GM12878 (cell line): ENCODE results near the gene HOXB1. TPM values are rescaled to one million over a fixed set of nuclear protein-coding genes. Genes with fewer than 3 reads are reported as not detected.

Experiments
- ATAC-seq: fragments of 200-7000 bp; cut with Tn5 transposase; 3 replicates; pipeline ENCODE4 v1.9.1; 2020; ENCODE audit warnings: mild to moderate bottlenecking, moderate library complexity
- BruUV-seq: library from RNA; stranded (reverse); fragments of 400-500 nt; replicated peaks from 2 replicates; lab custom pipeline; 2021; lab: Mats Ljungman, UMichigan
- CTCF ChIA-PET: fragments of 300-600 bp; sonication (Branson Sonifier 250); formaldehyde crosslinking; extraction: SDS; loops from one replicate; lab custom pipeline; 2021; ENCODE audit warnings: inconsistent platforms; lab: Yijun Ruan, JAX
- POLR2A ChIA-PET: fragments of 350-600 bp; formaldehyde crosslinking; extraction: SDS; loops from one replicate; lab custom pipeline; 2021; ENCODE audit warnings: inconsistent platforms; lab: Charles Lee
- RAD21 ChIA-PET: fragments of 300-600 bp; sonication (Branson Sonifier 250); formaldehyde crosslinking; loops from one replicate; lab custom pipeline; 2023; ENCODE audit warnings: antibody characterized with exemption; ENCODE audit not compliant: unreplicated experiment; lab: Charles Lee
- SMC1A ChIA-PET: fragments of 300-600 bp; sonication (Branson Sonifier 250); formaldehyde crosslinking; loops from one replicate; lab custom pipeline; 2023; ENCODE audit not compliant: unreplicated experiment, uncharacterized antibody; lab: Charles Lee
- DNase-seq: peaks from one replicate; pipeline ENCODE4 v3.0.0-alpha.2; 2011; ENCODE audit warnings: low read depth, low spot score
- FAIRE-seq: peaks from 3 replicates; lab custom pipeline; 2011; peaks lifted over from hg19 to GRCh38; lab: Jason Lieb, UNC
- H2AFZ ChIP-seq: 2 replicates; pipeline ENCODE4 v1.6.0; 2011; ENCODE audit warnings: low read depth, low read length, control low read depth; ENCODE audit not compliant: control insufficient read depth
- H3K27ac ChIP-seq: 2 replicates; pipeline ENCODE4 v1.5.1; 2011; ENCODE audit warnings: control low read depth; ENCODE audit not compliant: control insufficient read depth, insufficient read depth
- H3K27me3 ChIP-seq, 2 experiments: replicated peaks in 1 of 2; 2 replicates each; pipeline versions ENCODE4 v1.6.0 to v1.6.1; 2011; ENCODE audit warnings: low read length in 1 of 2; ENCODE audit not compliant: control insufficient read depth in 2 of 2, insufficient read depth in 2 of 2
- H3K36me3 ChIP-seq, 2 experiments: 2 replicates each; pipeline ENCODE4 v1.5.1; 2011; ENCODE audit warnings: low read length in 1 of 2; ENCODE audit not compliant: control insufficient read depth in 2 of 2, insufficient read depth in 2 of 2
- H3K4me1 ChIP-seq: 2 replicates; pipeline ENCODE4 v1.6.1; 2011; ENCODE audit warnings: mild to moderate bottlenecking, low read length, moderate library complexity, mixed read lengths; ENCODE audit not compliant: control insufficient read depth, insufficient read depth
- H3K4me2 ChIP-seq: 2 replicates; pipeline ENCODE4 v1.6.0; 2011; ENCODE audit warnings: control low read depth; ENCODE audit not compliant: control insufficient read depth, insufficient read depth
- H3K4me3 ChIP-seq: fragments of 200-600 bp; sonication (generic); 2 replicates; pipeline ENCODE4 v1.5.1; 2016
- H3K79me2 ChIP-seq: 2 replicates; pipeline ENCODE4 v1.6.0; 2011; ENCODE audit warnings: low read length; ENCODE audit not compliant: control insufficient read depth, insufficient read depth
- H3K9ac ChIP-seq: 2 replicates; pipeline ENCODE4 v1.8.0; 2011; ENCODE audit warnings: low read length, control low read depth, mixed read lengths; ENCODE audit not compliant: control insufficient read depth, insufficient read depth
- H3K9me3 ChIP-seq: replicated peaks from 3 replicates; pipeline ENCODE4 v1.5.1; 2011; ENCODE audit warnings: mild to moderate bottlenecking, low read length; ENCODE audit not compliant: control insufficient read depth, insufficient read depth
- H4K20me1 ChIP-seq: 2 replicates; pipeline ENCODE4 v1.6.0; 2011; ENCODE audit not compliant: control insufficient read depth, insufficient read depth
- BMI1 ChIP-seq: fragments of 450-650 bp; IDR thresholded peaks from 2 replicates; pipeline ENCODE4 v1.6.1; 2016; ENCODE audit warnings: mild to moderate bottlenecking, moderate library complexity, borderline replicate concordance
- CHD4 ChIP-seq: fragments of 200-600 bp; sonication (generic); IDR thresholded peaks from 2 replicates; pipeline ENCODE4 v1.6.1; 2016; ENCODE audit warnings: mild to moderate bottlenecking
- FOXM1 ChIP-seq: IDR thresholded peaks from 2 replicates; pipeline ENCODE4 v1.6.1; 2012; ENCODE audit warnings: low read depth, mild to moderate bottlenecking, inconsistent platforms, low read length, moderate library complexity
- MXI1 ChIP-seq: fragments of 150-350 bp; IDR thresholded peaks from 2 replicates; pipeline ENCODE4 v1.6.1; 2011; ENCODE audit warnings: low read depth, mild to moderate bottlenecking, inconsistent platforms, low read length, improper control_type of control experiment
- POU2F2 ChIP-seq: IDR thresholded peaks from 3 replicates; pipeline ENCODE4 v1.6.1; 2011; ENCODE audit warnings: low read depth, mild to moderate bottlenecking, low read length, borderline replicate concordance
- STAT1 ChIP-seq: fragments of 450-650 bp; conservative IDR thresholded peaks from 2 replicates; pipeline ENCODE4 v1.6.1; 2014; ENCODE audit warnings: antibody characterized with exemption, mild to moderate bottlenecking
- WGBS: methylation state at CpG from one replicate; pipeline ENCODE4 v1.1.6; 2016; ENCODE audit warnings: low lambda C conversion rate; ENCODE audit not compliant: insufficient replicate concordance, insufficient coverage; ENCODE audit errors: missing lambda C conversion rate; 5-methylcytosine and 5-hydroxymethylcytosine counted together
- in situ Hi-C: fragments of 300-500 bp; cut with MboI; formaldehyde crosslinking; loops from 9 replicates; pipeline ENCODE4 v1.14.3; 2018; ENCODE audit warnings: mixed read lengths
- intact Hi-C: fragments of 100-400 bp; cut with micrococcal nuclease; formaldehyde crosslinking; loops from one replicate; pipeline ENCODE4 v1.14.2; 2022; ENCODE audit not compliant: unreplicated experiment
- polyA plus RNA-seq, 11 experiments: library from polyadenylated mRNA; depleted of rRNA in 4 of 11; unstranded in 6 of 11; stranded (reverse) in 5 of 11; fragments of >200 nt; fragmentation: Nextera tagmentation in 4 of 11; fragmentation: Illumina TruSeq in 1 of 11; extraction: Ambion mirVana in 4 of 11; extraction: Trizol in 1 of 11; gene quantifications; 1 replicate in 1 of 11; 2 replicates in 10 of 11; pipeline versions ENCODE4 v1.2.1 to v1.2.3, GENCODE V29; 2011 to 2016; ENCODE audit warnings: inconsistent platforms in 2 of 11, missing spikeins in 2 of 11, low read depth in 1 of 11
- total RNA-seq, 4 experiments: library from RNA; depleted of rRNA in 3 of 4; stranded (reverse); fragments of >200 nt in 3 of 4; fragmentation: Illumina TruSeq in 1 of 4; extraction: Trizol in 1 of 4; gene quantifications; 2 replicates each; pipeline versions ENCODE4 v1.2.1 to v1.2.3, GENCODE V29; 2013 to 2021
- TF ChIP-seq, protein P1 (sequence below): fragments of 450-650 bp; IDR thresholded peaks from 2 replicates; pipeline ENCODE4 v1.6.1; 2017; ENCODE audit warnings: mild to moderate bottlenecking, low read depth, inconsistent platforms; ENCODE audit not compliant: poor library complexity, severe bottlenecking
- TF ChIP-seq, protein P2 (sequence below): IDR thresholded peaks from 2 replicates; pipeline ENCODE4 v1.6.1; 2011; ENCODE audit warnings: borderline replicate concordance, low read depth, mild to moderate bottlenecking, moderate library complexity, low read length; ENCODE audit not compliant: insufficient read depth, poor library complexity, severe bottlenecking

HOXB1 gene
- total and polyA plus RNA-seq, 10 of the 15 experiments (the other 5 are each of a cell fraction or from before 2014, with no cell fraction given) = not detected

DNA sequence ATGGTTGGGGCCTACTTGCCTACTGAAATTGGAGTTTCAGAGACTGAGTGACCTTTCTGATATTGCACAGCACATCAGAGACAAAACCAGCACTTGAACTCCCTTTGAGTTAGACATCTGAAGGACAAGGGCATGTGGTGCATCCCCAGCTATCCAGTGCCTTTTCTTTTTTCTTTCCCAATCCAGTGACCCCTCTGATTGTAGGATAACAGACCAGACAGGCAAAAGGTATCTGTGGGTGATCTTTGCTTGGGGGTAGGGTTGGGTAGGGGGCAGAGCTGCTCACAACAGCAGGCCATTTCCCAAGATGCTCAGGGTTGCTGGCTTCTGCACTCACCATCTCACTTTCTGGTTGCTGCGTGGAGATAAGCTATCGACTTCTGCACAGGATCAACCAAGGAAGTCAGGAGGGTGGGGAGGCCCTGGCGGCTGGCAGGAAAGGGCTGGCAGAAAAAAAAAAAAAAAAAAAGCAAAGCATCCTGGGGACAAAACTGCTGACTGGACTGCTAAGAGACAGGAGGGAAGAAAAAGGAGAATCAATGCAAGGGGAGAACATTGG lies 42.2 kb downstream of the HOXB1 start (continued):
- TF ChIP-seq, protein P1, sequence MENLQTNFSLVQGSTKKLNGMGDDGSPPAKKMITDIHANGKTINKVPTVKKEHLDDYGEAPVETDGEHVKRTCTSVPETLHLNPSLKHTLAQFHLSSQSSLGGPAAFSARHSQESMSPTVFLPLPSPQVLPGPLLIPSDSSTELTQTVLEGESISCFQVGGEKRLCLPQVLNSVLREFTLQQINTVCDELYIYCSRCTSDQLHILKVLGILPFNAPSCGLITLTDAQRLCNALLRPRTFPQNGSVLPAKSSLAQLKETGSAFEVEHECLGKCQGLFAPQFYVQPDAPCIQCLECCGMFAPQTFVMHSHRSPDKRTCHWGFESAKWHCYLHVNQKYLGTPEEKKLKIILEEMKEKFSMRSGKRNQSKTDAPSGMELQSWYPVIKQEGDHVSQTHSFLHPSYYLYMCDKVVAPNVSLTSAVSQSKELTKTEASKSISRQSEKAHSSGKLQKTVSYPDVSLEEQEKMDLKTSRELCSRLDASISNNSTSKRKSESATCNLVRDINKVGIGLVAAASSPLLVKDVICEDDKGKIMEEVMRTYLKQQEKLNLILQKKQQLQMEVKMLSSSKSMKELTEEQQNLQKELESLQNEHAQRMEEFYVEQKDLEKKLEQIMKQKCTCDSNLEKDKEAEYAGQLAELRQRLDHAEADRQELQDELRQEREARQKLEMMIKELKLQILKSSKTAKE = no peak
- TF ChIP-seq, protein P2, sequence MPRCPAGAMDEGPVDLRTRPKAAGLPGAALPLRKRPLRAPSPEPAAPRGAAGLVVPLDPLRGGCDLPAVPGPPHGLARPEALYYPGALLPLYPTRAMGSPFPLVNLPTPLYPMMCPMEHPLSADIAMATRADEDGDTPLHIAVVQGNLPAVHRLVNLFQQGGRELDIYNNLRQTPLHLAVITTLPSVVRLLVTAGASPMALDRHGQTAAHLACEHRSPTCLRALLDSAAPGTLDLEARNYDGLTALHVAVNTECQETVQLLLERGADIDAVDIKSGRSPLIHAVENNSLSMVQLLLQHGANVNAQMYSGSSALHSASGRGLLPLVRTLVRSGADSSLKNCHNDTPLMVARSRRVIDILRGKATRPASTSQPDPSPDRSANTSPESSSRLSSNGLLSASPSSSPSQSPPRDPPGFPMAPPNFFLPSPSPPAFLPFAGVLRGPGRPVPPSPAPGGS = no peak
- no peak for TF ChIP-seq BMI1

DNA sequence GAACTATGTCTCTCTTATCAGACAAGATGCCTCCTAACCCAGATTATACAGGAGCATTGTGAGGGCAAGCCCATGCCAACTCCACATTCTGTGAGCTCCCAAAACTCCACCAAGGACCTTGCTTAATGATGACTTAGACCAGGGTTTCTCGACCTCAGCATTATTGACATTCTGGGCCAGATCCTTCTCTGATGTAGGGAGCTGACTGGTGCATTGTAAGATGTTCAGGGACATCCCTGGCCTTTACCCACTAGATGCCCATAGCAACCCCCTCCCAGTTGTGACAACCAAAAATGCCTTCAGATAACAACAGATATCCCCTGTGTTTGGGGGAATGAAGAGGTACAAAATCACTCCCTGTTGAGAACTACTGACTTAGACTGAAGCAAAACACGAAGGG lies 43.6 kb downstream of the HOXB1 start:
- Histone ChIP-seq H3K4me1 (peaks cover 30% of the 10 kb centered on the region), H3K9me3 (no peaks in the 10 kb centered on the region), H3K4me3 (no peak overlapping the region), H4K20me1 (no peaks in the 10 kb centered on the region), H3K27ac (no peak overlapping the region), H3K4me2 (no peak overlapping the region), H2AFZ (no peak overlapping the region), H3K27me3 (no peaks in the 10 kb centered on the region), H3K36me3 (no peaks in the 10 kb centered on the region), H3K79me2 (no peaks in the 10 kb centered on the region), H3K9ac (no peak overlapping the region)
- FAIRE-seq (no peak), ATAC-seq (no peak), DNase-seq (no peak)
- ChIA-PET POLR2A (interaction anchor here (0.8 kb wide), 1 partner anchor 15 kb away, joined by 3 read pairs; no protein-coding TSS in a partner anchor), CTCF (interaction anchor here (0.9 to 1.6 kb wide), 6 partner anchors 17 to 152 kb away, joined by 3 to 5 read pairs (median 3); no protein-coding TSS in a partner anchor), RAD21 (interaction anchor here (1.1 to 1.2 kb wide), 2 partner anchors 15 to 152 kb away, joined by 4 to 5 read pairs; no protein-coding TSS in a partner anchor), SMC1A (interaction anchor here (1.1 to 1.6 kb wide), 3 partner anchors 10 to 153 kb away, joined by 3 to 4 read pairs (median 3); no protein-coding TSS in a partner anchor)
- intact Hi-C loops (no loop called here), in situ Hi-C loops (no loop called here)
- 25% methylated on average over 2 of the region's 2 CpGs for WGBS
- no TSS peak for BruUV-seq
- TF ChIP-seq MXI1 = no peak
- TF ChIP-seq STAT1 = no peak
- no peak for TF ChIP-seq CHD4
- no peak for TF ChIP-seq POU2F2
- TF ChIP-seq FOXM1 = no peak
